K562 (cell line): ENCODE results near the gene GPR149. TPM values are rescaled to one million over a fixed set of nuclear protein-coding genes. Genes with fewer than 3 reads are reported as not detected.

Experiments
- ATAC-seq: fragments of 200-7000 bp; cut with Tn5 transposase; 3 replicates; pipeline ENCODE4 v1.9.1; 2020; ENCODE audit warnings: moderate library complexity
- BruUV-seq: library from RNA; stranded (reverse); fragments of 400-500 nt; replicated peaks from 2 replicates; lab custom pipeline; 2021; lab: Mats Ljungman, UMichigan
- CTCF ChIA-PET: fragments of 300-600 bp; formaldehyde crosslinking; extraction: SDS; loops from one replicate; lab custom pipeline; 2021; ENCODE audit warnings: low intra/inter-chr PET ratio; lab: Yijun Ruan, JAX
- POLR2A ChIA-PET: fragments of 300-600, 350-650 bp; sonication (Branson Sonifier 250); formaldehyde crosslinking; extraction: SDS; loops from one replicate; lab custom pipeline; 2021; ENCODE audit warnings: antibody characterized with exemption, inconsistent platforms; lab: Yijun Ruan, JAX
- DNase-seq, 4 experiments: peaks; one replicate each; pipeline versions ENCODE4 v3.0.0 to v3.0.0-alpha.2; 2011 to 2018; ENCODE audit warnings: low spot score in 3 of 4, mixed read lengths in 3 of 4; ENCODE audit errors: extremely low read depth in 1 of 4
- FAIRE-seq: peaks from 2 replicates; lab custom pipeline; 2011; peaks lifted over from hg19 to GRCh38; lab: Jason Lieb, UNC
- H2AFZ ChIP-seq: 2 replicates; pipeline ENCODE4 v1.6.0; 2011; ENCODE audit warnings: low read depth, low read length, control low read depth, inconsistent platforms
- H3K27ac ChIP-seq: fragments of 200-600 bp; 3 replicates; pipeline ENCODE4 v1.8.0; 2011; ENCODE audit warnings: low read depth, mild to moderate bottlenecking, control low read depth, inconsistent platforms, low read length, moderate library complexity, mixed read lengths; ENCODE audit errors: extremely low read depth
- H3K27me3 ChIP-seq, 2 experiments: fragments of 300-600 bp in 1 of 2; 2 replicates in 1 of 2; 3 replicates in 1 of 2; pipeline versions ENCODE4 v1.6.0 to v1.8.0; 2011; ENCODE audit warnings: inconsistent platforms in 2 of 2, low read length in 2 of 2, mild to moderate bottlenecking in 1 of 2, mixed read lengths in 1 of 2, moderate library complexity in 1 of 2; ENCODE audit not compliant: control insufficient read depth in 2 of 2, insufficient read depth in 2 of 2
- H3K36me3 ChIP-seq: fragments of 300-600 bp; 3 replicates; pipeline ENCODE4 v1.8.0; 2011; ENCODE audit warnings: mild to moderate bottlenecking, low read length, inconsistent platforms; ENCODE audit not compliant: control insufficient read depth, insufficient read depth
- H3K4me1 ChIP-seq, 2 experiments: fragments of 200-600 bp in 1 of 2; replicated peaks in 1 of 2; 2 replicates in 1 of 2; 3 replicates in 1 of 2; pipeline versions ENCODE4 v1.5.1 to v1.8.0; 2011; ENCODE audit warnings: inconsistent platforms in 2 of 2, low read length in 2 of 2, mild to moderate bottlenecking in 1 of 2, mixed read lengths in 1 of 2, moderate library complexity in 1 of 2; ENCODE audit not compliant: control insufficient read depth in 2 of 2, insufficient read depth in 2 of 2
- H3K4me2 ChIP-seq: 2 replicates; pipeline ENCODE4 v1.6.1; 2011; ENCODE audit warnings: low read length, control low read depth, inconsistent platforms, mixed read lengths; ENCODE audit not compliant: insufficient read depth
- H3K4me3 ChIP-seq: fragments of 200-600 bp; sonication (generic), shearing (Covaris generic); 2 replicates; pipeline ENCODE4 v1.5.1; 2016; ENCODE audit warnings: control low read depth, inconsistent platforms
- H3K79me2 ChIP-seq: fragments of 200-600 bp; 3 replicates; pipeline ENCODE4 v1.8.0; 2011; ENCODE audit warnings: low read length, inconsistent platforms; ENCODE audit not compliant: control insufficient read depth, insufficient read depth
- H3K9ac ChIP-seq, 2 experiments: 2 replicates each; pipeline versions ENCODE4 v1.6.0 to v1.6.1; 2011; ENCODE audit warnings: low read depth in 2 of 2, low read length in 2 of 2, control low read depth in 1 of 2, inconsistent platforms in 1 of 2, mild to moderate bottlenecking in 1 of 2, mixed read lengths in 1 of 2; ENCODE audit not compliant: insufficient read depth in 1 of 2
- H3K9me1 ChIP-seq: one replicate; pipeline ENCODE4 v1.6.0; 2011; ENCODE audit warnings: inconsistent platforms, mild to moderate bottlenecking, low read length, moderate library complexity; ENCODE audit not compliant: control insufficient read depth, insufficient read depth
- H3K9me3 ChIP-seq: replicated peaks from 2 replicates; pipeline ENCODE4 v1.5.1; 2011; ENCODE audit warnings: low read depth, low read length, inconsistent platforms; ENCODE audit not compliant: control insufficient read depth, insufficient read depth
- H4K20me1 ChIP-seq: replicated peaks from 2 replicates; pipeline ENCODE4 v1.6.1; 2011; ENCODE audit warnings: low read length, inconsistent platforms, mixed read lengths; ENCODE audit not compliant: control insufficient read depth, insufficient read depth
- JUND ChIP-seq, 2 experiments: IDR thresholded peaks; 2 replicates in 1 of 2; 3 replicates in 1 of 2; pipeline ENCODE4 v1.6.1; 2011; ENCODE audit warnings: borderline replicate concordance in 2 of 2, low read depth in 2 of 2, low read length in 2 of 2, improper control_type of control experiment in 1 of 2, missing biosample characterization in 1 of 2, missing genetic modification characterization in 1 of 2, missing genetic modification reagents in 1 of 2
- TCF3 ChIP-seq: sonication (generic); formaldehyde crosslinking; IDR thresholded peaks from 2 replicates; pipeline ENCODE4 v1.4.0; 2020; ENCODE audit warnings: mild to moderate bottlenecking, missing genetic modification reagents
- ZC3H8 ChIP-seq: fragments of 450-650 bp; IDR thresholded peaks from 2 replicates; pipeline ENCODE4 v1.6.1; 2017
- WGBS: fragments of 100-300 bp; shearing (Covaris generic); methylation state at CpG from one replicate; pipeline ENCODE4 v1.1.6; 2016; ENCODE audit warnings: low coverage, mixed read lengths; ENCODE audit not compliant: insufficient coverage; ENCODE audit errors: missing lambda C conversion rate; 5-methylcytosine and 5-hydroxymethylcytosine counted together
- in situ Hi-C: fragments of 300-500 bp; cut with MboI; formaldehyde crosslinking; loops from 4 replicates; pipeline ENCODE4 v1.15.0; 2018; ENCODE audit warnings: inconsistent platforms, mixed read lengths
- intact Hi-C: fragments of 100-400 bp; cut with micrococcal nuclease; formaldehyde crosslinking; loops from 2 replicates; pipeline ENCODE4 v1.14.2; 2022
- polyA plus RNA-seq, 8 experiments: library from polyadenylated mRNA; depleted of rRNA in 4 of 8; stranded (reverse) in 5 of 8; unstranded in 3 of 8; fragments of >200 nt; fragmentation: Nextera tagmentation in 2 of 8; fragmentation: Illumina TruSeq in 1 of 8; extraction: Ambion mirVana in 2 of 8; extraction: Trizol in 1 of 8; gene quantifications; 2 replicates each; pipeline versions ENCODE4 v1.2.1 to v1.2.3, GENCODE V29; 2011 to 2014; ENCODE audit warnings: inconsistent platforms in 1 of 8, missing spikeins in 1 of 8
- total RNA-seq, 7 experiments: library from RNA; depleted of rRNA in 6 of 7; stranded (reverse); fragments of >200 nt in 6 of 7; fragmentation: Illumina TruSeq in 2 of 7; extraction: Trizol in 2 of 7; gene quantifications; 2 replicates each; pipeline versions ENCODE4 v1.2.1 to v1.2.3, GENCODE V29; 2011 to 2021; ENCODE audit warnings: low replicate concordance in 1 of 7
- TF ChIP-seq, protein P1 (sequence below): sonication (generic); formaldehyde crosslinking; IDR thresholded peaks from 2 replicates; pipeline ENCODE4 v1.8.1; 2023; ENCODE audit warnings: mild to moderate bottlenecking, missing genetic modification reagents

The GPR149 gene
- total and polyA plus RNA-seq, 9 of the 15 experiments (the other 6 are each of a cell fraction or from before 2014, with no cell fraction given), result not detected

DNA sequence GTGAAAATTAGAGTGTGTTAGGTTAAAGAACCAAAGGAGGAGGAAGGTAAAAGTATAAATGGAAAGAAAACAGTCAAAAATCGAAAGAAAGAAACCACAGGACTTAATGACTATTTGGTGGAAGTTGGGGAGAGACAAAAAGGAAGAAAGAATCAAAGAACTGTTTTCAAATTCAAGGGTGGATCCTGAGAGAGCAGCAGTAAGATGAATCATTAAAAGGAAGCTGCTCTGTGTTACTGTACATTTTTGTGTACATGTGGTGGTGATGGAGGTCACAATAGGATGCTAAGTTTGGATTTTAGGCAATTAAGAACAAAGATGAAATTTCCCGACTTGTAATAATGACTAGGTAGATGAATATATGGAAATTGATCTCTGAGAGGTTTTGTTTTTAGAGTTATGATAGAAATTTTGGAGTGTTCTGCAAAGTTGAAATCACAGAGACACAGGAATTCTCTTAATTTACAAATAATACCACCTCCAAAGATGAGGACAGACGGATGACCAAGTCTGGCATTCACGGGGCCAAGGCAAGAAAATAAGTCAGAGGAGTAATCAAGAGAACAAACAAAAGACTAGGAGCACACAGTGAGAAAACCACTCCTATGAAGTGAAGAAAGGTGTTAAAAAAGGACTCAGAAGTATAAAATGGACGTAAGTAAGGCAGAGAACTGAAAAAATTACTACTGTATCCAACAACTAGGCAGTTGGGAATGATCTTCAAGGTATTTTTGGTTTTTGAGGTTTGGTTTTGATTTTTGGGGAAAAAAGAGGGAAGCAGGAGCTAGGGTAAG is 112.8 kb downstream of the GPR149 start:
- TF ChIP-seq TCF3, result no peak
- TF ChIP-seq, protein P1, sequence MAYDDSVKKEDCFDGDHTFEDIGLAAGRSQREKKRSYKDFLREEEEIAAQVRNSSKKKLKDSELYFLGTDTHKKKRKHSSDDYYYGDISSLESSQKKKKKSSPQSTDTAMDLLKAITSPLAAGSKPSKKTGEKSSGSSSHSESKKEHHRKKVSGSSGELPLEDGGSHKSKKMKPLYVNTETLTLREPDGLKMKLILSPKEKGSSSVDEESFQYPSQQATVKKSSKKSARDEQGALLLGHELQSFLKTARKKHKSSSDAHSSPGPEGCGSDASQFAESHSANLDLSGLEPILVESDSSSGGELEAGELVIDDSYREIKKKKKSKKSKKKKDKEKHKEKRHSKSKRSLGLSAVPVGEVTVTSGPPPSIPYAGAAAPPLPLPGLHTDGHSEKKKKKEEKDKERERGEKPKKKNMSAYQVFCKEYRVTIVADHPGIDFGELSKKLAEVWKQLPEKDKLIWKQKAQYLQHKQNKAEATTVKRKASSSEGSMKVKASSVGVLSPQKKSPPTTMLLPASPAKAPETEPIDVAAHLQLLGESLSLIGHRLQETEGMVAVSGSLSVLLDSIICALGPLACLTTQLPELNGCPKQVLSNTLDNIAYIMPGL (CRISPR knock-in tag), result no peak
- no peak for TF ChIP-seq JUND (IDR thresholded peaks at IDR 0.05; ENCODE audit: borderline replicate concordance, low read depth, low read length)
- TF ChIP-seq JUND (tag; IDR thresholded peaks at IDR 0.05; ENCODE audit: borderline replicate concordance, low read depth, low read length), result no peak
- TF ChIP-seq ZC3H8, result no peak
- POLR2A ChIA-PET, result no interaction called here
- Histone ChIP-seq H3K9me1 (no peaks in the 10 kb centered on the region), H3K4me2 (no peak overlapping the region), H3K79me2 (peaks cover 81% of the 10 kb centered on the region), H3K4me1 (peaks cover 2 to 10% of the 10 kb centered on the region in 2 experiments; a peak in 3 of 5 replicates), H2AFZ (no peak overlapping the region), H3K4me3 (no peak overlapping the region), H3K9ac (no peak overlapping the region), H3K27me3 (no peaks in the 10 kb centered on the region), H3K9me3 (no peaks in the 10 kb centered on the region; the same call in 1 of the 2 replicates), H3K27ac (no peak overlapping the region), H4K20me1 (no peaks in the 10 kb centered on the region; the same call in 1 of the 2 replicates), H3K36me3 (peaks cover 80% of the 10 kb centered on the region)
- FAIRE-seq (no peak), DNase-seq (no peak), ATAC-seq (no peak)
- in situ Hi-C loops, result loop anchor here (25.0 kb wide), 1 partner anchor 1545 kb away; the partner anchor contains the start of genes GMPS and SLC33A1
- intact Hi-C loops, result no loop called here
- CTCF ChIA-PET, result no interaction called here
- WGBS, result 91% methylated on average over 5 of the region's 5 CpGs
- no TSS peak for BruUV-seq
